HG02759 (cell line): ENCODE results near the gene SETBP1.

ENCODE experiments used
- ATAC-seq: cut with Tn5 transposase; IDR thresholded peaks from one replicate; pipeline ENCODE4 v1.9.1; 2021; ENCODE audit warnings: mild to moderate bottlenecking, moderate library complexity; ENCODE audit not compliant: unreplicated experiment

Gene SETBP1

DNA sequence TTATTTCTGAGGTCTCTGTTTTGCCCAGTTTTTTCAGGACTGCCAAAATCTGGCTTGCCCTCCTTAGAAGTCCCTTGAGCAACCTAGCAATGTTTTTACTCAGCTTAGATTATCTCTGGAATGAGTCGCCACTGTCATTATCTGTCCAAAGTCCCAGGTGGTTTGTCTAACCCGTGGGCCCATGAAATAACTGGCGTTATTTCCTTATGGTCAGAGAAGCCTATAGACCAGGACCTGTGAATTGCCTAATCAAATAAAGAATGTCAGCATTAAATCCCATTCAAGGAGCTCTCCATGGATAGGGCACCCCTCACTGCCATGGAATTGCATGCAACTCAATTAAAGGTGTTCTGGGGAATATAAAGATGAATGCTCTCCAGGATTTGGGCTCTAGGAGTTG lies 373.9 kb downstream of the SETBP1 start:
- ATAC-seq: no peak

DNA sequence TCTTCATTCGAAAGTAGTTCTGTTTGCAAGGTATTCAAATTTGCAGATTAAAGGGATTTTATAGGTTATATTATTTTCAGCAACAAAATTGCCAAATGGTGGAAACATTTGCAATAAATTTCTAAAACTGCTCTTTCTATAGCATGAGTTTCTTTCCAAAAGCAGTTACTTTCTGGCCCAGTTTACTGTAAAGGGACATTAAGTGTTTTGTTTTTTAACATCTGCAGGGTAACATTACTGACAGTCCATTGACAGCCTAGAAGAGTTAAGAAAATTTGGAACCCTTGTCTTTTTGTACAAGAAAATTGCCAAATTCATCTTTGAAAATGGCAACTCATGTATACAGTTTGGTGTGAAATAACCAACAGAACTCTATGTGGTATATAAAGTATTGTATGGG lies 375.1 kb downstream of the SETBP1 start:
- no peak for ATAC-seq

DNA sequence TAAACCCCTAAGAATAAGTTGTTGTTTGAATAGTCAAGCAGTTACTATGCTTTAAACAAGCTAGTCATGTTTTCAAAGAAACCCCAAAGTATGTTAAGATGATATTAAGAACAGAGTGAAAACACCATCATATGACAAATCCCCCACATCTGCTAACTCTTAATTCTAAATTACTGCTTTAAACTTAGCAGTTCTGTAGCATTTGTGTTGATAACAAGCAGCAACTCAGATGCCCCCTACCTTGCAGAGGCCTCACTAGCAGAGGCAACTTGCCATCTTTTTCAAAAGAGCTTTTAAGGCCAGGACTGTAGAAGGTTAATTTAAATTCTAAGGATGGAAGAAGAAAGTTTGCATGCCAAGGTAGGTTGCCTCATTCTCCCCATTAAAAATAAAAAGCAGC lies 376.2 kb downstream of the SETBP1 start:
- ATAC-seq: no peak

DNA sequence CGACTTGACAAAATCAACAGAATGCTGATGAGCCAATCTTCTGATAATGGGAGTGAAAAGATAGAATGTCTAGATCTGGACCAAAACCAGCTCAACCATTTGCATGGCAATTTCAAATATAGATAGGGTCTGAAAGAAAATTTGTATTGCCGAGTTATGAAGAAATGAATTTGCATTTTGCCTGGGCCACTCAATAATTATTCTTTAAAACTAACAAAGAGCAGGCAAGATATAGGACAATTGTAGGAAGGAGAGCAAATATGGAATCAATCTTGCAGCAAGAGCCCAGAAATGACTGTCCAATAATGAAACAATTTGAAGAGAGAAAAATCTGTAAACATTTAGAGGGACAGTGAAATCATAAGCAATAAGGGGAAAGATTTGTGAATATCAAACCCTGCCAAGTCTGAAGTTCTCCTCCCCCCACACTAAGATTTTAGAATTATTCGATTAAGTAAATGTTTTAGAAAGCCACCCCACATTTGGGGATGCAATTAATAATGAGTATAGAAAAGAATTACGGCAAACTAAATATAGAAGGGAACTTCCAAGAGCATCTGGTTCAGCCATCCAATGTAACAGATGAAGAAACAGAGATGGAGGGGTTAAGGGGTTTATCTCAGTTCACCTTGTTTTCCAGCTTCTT lies 377.4 kb downstream of the SETBP1 start:
- ATAC-seq: no peak

DNA sequence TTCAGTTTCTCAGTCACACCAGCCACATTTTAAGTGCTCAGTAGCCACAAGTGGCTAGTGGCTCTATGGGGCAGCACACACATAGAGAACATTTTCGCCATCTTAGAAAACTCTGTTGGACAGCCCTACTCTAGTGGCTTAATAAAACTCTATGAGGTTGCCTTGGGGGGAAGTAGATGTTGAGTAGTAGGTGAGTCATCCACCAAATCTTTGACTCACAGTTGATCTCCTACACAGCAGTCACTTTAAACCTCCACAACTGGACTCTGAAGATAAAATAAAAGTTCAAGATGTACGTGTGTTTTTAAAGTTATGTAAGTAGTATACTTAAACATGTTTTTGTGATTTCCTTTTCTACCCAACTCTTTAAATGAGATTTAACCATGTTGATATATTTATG lies 379.0 kb downstream of the SETBP1 start:
- ATAC-seq: no peak

DNA sequence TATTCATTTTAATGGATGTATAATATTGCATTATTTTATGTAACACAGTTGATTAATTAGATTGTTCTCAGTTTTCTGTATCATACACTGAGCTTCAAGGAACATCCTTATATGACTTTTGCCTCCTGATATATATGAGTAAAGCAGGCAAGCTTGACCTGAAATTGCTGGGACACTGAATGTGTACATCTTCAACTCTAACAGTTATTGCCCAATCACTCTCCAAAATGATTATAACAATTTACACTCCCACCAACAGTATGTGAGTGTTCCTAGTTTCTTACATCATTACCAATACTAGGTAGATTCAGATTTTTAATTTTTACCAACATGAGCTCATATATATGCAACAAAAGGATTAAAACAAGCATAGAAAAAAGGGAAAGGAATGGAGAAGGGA lies 379.4 kb downstream of the SETBP1 start:
- ATAC-seq: no peak

DNA sequence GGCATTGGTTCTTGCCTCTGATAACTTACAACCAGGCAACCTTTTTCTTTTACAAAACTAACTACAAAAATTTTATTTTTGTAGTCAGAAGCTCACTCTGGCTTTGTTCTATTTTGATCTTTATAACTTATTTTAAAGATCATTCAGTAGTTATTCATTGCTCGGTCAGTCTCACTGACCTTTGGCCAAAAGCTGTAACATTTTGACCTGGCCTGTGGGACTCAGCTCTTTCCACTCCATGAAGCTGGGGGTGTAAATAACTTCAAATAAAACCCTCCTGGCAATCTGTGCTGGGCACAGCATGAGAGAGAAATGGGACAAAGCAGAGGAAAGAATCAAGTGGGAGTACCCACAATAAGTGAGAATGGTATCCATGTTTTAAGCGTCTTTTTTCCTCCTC lies 380.7 kb downstream of the SETBP1 start:
- no peak for ATAC-seq

DNA sequence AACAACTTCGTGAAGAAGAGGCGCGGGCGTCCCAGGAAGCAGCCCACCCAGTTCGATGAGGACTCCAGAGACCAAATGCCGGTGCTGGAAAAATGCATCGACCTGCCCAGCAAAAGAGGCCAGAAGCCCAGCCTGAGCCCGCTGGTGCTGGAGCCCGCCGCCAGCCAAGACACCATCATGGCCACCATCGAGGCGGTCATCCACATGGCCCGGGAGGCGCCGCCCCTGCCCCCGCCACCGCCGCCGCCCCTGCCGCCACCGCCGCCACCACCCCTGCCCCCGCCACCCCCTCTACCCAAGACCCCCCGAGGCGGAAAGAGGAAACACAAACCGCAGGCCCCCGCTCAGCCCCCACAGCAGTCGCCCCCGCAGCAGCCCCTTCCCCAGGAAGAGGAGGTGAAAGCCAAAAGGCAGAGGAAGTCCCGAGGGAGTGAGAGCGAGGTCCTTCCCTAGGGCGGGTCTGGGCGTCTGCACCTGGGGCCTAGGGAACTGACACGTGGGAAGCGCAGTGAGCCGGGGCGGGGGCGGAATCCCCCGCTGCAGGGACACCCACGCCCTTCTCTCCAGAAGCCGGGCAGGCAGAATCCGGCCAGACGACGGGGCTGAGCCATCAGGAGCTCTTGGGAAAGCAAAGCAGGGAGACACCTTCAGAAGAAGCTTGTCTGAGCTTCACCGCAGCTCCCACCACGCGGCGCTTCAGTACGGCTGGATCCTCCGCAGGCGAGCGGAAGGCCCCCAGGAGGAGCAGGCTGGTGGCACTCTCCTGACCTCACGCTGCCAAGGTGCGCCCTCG lies 382.8 kb downstream of the SETBP1 start:
- ATAC-seq: no peak

DNA sequence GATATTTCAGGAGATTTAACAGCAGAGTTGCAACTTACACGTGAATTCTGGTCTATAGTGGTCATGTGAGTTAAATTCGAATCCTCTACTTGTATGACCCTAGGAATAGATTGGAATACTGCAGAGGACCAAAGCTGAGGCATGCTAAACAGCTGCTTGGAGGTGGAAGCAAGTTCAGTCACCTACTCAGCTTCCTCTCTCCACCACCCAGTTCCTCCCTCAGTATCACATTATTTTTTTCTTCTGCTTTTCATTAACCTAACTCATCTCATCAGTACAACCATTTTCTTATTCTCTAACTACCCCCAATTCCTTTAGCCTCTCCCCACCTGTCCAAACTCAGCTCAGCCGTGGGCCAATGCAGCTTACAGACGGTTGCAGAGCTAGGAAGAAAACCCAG lies 385.5 kb downstream of the SETBP1 start:
- no peak for ATAC-seq

DNA sequence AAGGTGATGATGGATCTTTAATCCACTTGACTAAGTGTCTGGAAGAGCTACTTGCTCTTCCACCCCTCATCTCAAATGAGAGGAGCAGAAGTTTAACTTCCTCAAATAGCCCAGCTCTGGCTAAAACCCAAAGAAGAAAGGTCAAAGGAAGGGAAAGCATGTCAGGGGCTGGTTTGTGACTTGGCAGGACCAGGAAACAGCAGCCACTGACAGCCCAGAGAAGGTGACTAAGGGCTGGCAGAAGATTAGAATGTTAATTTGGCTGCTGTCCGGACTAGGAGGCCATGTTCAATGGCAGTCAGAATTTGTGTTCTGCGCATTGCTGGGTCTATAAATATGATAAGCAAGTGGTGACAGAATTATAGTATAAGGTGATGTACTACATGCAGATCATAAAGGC lies 386.2 kb downstream of the SETBP1 start:
- no peak for ATAC-seq

DNA sequence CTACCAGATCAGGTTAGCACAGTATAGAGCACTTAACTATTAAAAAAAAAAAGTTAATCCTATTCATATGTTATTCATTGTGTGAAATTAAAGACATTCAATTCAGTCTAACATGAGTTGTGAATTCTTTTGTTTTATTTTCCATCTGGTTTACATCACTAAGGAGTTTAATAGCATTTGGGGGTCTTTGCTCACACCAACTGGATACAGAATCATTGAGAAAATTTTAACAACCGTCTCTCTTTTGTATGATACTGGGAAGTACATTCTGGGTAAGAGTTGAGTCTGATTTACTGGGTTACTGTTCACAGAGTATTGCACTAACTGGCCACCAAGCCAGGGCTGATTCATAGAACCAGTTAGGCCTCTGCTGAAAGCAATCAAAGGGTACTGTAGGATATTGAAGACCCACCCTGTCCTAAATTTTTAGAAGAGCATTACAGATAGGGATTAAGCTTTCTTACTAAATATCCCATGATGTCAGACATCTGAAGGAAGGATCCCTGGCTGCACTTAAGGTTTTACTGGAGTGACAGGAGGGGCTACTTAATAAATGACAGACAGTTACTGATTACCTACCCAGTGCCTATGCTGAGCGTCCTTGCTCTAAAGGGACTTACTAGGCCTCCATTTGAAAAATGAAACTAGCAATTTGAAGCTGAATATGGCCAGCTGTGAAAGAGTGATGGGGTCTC lies 387.9 kb downstream of the SETBP1 start:
- no peak for ATAC-seq

DNA sequence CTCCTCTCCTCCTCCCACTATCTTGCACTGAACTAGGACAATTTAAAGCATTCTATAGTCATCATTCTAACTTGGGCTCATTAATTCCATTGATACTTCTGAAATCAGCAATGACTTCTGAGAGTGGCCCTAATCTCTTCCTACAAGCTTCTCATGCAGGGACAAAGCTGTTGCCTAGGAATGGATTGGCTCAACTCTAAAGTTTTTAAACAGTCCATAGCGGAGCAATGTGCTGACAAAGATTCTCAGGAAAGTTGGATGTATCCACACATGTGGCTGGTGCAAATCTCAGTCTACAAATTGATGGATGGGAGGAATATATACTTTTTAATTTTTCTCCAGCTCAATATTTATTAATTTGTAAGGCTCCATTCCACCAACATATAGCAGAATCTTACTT lies 388.9 kb downstream of the SETBP1 start:
- no peak for ATAC-seq

DNA sequence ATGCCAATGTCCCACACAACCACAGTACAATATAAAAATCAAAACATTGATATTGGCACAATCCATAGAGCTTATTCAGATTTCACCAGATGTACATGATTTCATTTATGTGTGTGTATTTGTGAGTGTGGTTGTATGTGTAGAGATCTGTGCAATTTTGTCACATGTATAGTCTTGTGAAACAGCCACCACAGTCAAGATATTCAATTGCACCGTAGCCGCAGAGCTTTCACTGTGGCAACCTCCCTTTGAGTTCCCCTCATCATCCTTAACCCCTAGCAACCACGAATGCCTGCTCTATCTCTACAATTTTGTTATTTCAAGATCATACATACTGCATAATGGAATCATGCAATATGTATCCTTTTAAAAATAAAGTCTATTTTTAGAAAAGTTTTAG lies 391.3 kb downstream of the SETBP1 start:
- ATAC-seq: no peak

DNA sequence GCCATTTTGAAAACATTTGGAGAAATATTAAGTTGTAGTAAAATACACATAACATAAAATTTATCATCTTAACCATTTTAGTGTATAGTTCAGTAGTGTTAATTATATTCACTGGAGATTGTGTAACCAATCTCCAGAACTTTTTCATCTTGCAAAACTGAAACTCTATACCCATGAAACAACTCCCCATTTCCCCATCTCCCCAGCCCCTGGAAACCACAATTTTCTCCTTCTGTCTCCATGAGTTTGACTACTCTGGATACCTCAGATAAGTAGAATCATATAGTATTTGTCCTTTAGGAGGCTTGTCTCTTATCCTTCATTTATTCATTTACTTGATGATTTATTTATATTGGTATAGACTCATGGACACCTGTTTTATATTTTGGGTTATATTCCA lies 392.9 kb downstream of the SETBP1 start:
- ATAC-seq: no peak

DNA sequence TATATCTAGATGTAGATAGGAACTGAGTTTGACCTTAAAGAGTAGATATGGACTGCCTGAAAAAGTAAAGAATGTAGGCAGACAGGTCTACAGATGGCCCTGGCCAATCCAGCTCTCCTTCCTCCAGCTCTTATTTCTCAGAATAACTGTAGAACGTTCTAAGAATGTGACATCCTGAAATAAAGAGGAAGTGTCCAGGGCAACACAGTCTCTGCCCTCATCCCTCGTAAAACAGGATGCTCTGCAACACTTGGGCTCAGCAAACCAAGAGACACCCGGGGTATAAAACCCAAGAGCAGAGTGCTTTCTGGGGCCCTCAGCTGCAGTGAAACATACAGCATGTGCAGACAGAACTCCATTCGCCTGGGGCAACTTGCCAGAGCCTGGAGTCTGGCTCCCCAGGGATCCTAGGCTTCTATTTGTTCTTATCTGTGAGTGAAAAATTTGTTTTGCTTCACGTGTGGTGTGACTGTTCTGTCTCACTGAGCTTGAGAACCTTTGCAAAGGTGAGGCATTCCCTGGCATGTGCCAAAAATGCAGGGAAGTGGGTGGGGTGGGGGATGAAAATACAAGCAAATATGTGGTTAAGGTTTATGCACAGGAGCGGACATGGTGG lies 401.0 kb downstream of the SETBP1 start:
- no peak for ATAC-seq

DNA sequence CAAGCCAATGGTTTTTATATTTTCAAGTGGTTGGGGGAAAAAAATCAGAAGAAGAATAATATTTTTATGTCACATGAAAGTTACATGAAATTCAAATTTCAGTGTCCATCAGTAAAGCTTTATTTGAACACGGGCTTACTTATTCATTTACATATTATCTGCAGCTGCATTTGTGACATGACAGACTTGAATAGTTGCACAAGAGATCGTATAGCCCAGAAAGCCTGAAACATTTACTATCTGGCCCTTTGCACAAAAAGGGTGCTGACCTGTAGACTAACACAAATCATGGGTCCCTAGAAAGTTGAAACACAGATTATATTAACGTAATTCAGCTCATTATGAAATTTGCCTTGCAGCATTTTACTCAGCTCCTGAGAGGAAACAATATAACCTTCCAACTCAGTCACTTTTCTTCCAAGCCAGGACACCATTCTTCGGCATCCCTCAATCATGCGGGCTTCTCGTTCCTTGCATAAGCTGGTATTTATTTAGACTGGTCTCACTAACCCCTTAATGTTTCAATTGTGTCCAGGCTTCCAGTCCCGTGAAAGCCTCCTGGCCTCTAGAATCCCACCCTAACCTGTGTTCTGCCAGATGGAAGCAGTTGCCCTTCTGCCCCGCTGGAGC lies 402.7 kb downstream of the SETBP1 start:
- no peak for ATAC-seq

DNA sequence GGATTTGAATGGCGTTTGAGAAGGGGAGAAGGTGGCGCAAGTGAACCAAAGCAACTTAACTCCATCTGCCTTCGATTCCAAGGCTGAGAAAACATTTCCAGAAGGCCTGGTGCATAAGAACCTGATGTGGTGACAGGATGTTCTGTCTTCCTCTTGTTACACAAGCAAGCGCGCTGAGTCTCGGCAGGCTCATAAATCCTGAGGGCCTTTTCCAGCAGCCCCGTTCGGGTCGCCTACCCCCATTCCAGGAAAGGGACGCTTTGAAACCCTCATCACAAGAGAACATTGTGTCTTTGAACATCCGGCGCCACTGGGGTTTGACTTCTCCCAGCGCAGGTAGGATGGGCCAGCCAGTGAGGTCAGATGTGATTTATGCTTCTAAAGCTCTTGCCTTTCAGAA lies 403.5 kb downstream of the SETBP1 start:
- ATAC-seq: no peak

DNA sequence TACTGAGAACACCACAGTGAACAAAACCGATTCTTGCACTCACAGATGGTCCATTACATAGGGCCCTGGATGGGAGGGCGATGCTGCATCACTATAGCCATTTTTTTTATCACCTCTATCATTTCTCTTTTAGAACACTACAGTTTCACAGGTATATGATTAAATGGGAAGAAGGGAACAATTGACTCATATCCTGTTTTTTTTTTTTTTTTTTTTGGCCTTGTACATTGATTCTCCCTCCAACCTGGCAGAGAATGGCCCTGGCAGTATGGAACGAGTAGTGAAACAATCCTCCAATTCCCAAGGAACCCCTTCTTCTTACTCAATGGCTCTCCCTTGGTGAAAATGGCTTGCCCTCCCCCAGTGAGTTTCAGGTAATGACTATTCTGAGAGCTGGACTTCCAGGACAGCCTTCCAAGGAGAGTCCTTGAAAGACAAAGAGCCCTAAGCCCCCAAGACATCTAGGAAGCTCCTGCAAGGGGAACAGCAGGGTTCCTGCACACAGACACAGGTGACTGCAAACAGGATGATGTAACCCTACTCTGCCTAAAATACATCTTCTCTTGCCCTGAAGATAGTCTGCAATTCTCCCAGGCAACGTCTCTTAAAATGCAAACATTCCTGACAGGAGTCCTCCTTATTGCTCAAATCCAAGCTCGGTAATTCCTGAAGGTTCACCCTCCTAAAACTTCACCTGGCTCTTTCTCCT lies 405.4 kb downstream of the SETBP1 start:
- no peak for ATAC-seq

DNA sequence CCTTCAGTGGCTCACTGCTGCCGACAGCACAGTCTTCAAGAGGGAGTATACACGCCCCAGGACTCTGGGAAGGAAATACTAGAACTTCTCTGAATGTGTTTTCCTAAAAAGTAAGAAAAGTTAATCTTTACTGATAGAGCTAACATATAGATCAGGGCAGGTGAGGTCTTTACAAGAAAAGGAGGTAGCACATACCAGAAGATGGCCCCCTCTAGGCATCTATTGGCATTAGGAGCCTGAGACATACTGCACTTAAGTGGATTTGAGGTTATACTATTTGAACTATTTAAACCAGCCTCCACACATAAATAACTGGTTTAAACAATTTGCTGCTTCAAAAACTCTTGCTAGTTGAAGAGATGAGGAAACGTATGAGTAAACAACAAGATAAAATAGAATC lies 406.1 kb downstream of the SETBP1 start:
- ATAC-seq: no peak

DNA sequence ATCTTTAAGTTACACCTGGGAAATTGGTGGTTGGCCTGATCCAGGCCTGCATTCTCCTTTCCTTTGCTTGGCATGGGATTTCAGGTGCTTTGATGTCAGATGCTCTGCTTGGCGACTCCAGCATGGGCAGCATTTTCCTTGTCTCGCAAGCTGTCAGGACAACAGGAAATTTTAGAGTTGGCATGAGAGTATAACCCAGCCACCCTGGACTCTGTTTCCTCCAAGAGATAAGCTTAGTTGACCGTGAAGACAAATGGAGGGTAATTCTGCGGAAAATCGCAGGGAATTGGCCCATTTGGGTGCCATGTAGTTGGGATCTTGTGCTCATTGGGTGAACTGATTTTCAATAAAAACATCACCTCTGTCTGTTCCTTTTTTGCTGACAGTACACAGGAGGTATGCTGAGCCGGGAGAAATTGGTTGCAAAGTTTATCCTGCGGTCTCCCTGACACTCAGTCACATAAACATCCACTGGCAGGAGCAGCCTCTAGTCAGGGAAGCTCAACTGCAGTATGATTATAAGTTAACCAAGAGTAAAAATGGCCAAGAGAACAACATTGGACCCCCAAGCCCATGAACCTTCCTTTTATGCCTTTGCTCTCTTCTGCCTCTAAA lies 409.9 kb downstream of the SETBP1 start:
- ATAC-seq: no peak
